GM06990 (cell line): ENCODE data around the gene ENOPH1.
"Not testable (repeated sequence)": the region's sequence is repeated elsewhere in the genome, so short reads cannot be mapped to it uniquely, and the experiment has no call there.

ENCODE experiments used
- DNase-seq: peaks from one replicate; pipeline ENCODE4 v3.0.0-alpha.2; 2011; ENCODE audit not compliant: insufficient read length; ENCODE audit errors: extremely low read depth
- H3K27me3 ChIP-seq: replicated peaks from 2 replicates; pipeline ENCODE4 v1.6.0; 2011; ENCODE audit warnings: low read length; ENCODE audit not compliant: control insufficient read depth, insufficient read depth
- H3K36me3 ChIP-seq: 2 replicates; pipeline ENCODE4 v1.5.1; 2011; ENCODE audit warnings: low read length; ENCODE audit not compliant: control insufficient read depth, insufficient read depth
- H3K4me3 ChIP-seq: replicated peaks from 2 replicates; pipeline ENCODE4 v1.5.1; 2011; ENCODE audit warnings: low read depth, mild to moderate bottlenecking, control low read depth, low read length
- TF ChIP-seq, protein P1 (sequence below): IDR thresholded peaks from 2 replicates; pipeline ENCODE4 v1.5.1; 2011; ENCODE audit warnings: low read length, control low read depth, mild to moderate bottlenecking, inconsistent platforms; ENCODE audit not compliant: insufficient read depth, poor library complexity, severe bottlenecking

Gene ENOPH1

DNA sequence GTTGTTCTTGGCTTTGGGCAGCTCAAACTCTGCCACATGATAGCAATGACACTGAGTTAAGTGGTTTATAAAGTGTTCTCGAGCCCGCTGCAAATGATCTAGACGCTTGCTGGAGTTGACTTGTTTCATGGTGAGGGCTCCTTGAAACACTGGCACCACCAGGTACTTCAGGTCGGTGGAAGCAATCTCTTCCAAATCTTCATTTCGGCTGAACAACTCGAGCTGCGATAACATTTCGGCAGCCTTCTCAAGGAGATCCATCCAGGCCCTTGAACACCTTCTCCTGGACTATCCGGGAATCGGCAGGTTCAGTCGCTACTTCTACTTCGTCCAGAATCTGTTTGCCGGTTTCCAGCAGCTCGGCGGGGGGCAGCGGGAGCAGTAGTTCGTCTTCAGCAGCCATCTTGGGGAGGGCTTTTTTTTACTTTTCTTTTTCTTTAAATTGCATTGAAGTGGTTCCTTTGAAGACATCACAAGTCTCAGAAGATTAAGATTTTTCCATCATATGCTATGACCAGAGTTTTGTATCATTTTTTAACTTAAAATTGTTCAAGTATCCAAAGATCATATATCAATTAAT is 28.1 kb upstream of the ENOPH1 start:
- no peak for DNase-seq
- TF ChIP-seq, protein P1, sequence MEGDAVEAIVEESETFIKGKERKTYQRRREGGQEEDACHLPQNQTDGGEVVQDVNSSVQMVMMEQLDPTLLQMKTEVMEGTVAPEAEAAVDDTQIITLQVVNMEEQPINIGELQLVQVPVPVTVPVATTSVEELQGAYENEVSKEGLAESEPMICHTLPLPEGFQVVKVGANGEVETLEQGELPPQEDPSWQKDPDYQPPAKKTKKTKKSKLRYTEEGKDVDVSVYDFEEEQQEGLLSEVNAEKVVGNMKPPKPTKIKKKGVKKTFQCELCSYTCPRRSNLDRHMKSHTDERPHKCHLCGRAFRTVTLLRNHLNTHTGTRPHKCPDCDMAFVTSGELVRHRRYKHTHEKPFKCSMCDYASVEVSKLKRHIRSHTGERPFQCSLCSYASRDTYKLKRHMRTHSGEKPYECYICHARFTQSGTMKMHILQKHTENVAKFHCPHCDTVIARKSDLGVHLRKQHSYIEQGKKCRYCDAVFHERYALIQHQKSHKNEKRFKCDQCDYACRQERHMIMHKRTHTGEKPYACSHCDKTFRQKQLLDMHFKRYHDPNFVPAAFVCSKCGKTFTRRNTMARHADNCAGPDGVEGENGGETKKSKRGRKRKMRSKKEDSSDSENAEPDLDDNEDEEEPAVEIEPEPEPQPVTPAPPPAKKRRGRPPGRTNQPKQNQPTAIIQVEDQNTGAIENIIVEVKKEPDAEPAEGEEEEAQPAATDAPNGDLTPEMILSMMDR = no peak
- no peaks in the 10 kb centered on the region for H3K36me3 ChIP-seq
- H3K4me3 ChIP-seq = no peak overlapping the region
- no peaks in the 10 kb centered on the region for H3K27me3 ChIP-seq

DNA sequence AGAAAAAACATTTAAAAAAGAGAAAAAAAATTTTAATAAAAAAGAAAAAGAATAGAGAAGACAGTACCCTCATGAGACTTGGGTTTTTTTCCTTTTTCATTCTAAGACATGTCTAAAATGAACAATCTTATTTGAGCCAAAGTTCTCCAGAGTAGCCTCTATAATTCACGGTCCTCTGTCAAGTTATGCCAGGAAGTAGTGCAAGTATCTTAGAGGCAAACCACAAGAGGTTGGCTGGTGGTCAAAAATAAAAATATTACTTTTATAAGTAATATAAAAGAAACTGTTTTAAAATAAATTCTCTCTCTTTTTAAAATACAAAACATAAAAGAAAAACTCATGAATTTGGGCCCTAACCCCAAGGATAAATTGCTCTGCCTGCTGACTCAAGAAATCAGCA is 26.7 kb upstream of the ENOPH1 start:
- DNase-seq = no peak
- H3K27me3 ChIP-seq = no peaks in the 10 kb centered on the region
- H3K4me3 ChIP-seq = no peak overlapping the region
- no peaks in the 10 kb centered on the region for H3K36me3 ChIP-seq
- TF ChIP-seq, protein P1 = no peak

DNA sequence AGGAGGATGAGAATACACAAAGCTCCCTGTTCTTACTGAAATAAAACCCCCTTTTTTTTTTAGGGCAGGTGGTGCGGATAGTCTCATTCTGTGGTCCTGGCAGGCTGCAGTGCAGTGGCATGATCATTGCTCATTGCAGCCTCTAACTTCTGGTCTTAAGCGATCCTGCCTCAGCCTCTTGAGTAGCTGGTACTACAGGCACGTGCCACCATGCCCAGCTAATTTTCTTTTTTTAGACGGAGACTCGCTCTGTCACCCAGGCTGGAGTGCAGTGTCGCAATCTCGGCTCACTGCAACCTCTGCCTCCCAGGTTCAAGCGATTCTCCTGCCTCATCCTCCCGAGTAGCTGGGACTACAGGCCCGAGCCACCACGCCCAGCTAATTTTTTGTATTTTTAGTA is 15.3 kb upstream of the ENOPH1 start:
- H3K27me3 ChIP-seq, H3K4me3 ChIP-seq, H3K36me3 ChIP-seq, DNase-seq: not testable (repeated sequence)

DNA sequence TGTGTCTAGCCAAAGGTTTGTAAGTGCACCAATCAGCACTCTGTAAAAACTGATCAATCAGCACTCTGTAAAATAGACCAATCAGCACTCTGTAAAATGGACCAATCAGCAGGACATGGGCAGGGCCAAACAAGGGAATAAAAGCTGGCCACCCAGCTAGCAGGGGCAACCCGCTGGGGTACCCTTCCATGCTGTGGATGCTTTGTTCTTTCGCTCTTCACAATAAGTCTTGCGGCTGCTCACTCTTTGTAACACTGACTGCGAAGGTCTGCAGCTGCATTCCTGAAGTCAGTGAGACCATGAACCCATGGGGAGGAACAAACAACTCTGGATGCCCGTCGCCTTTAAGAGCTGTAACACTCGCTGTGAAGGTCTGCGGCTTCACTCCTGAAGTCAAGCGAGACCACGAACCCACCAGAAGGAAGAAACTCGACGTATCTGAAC is 14.4 kb upstream of the ENOPH1 start:
- TF ChIP-seq, protein P1 = no peak
- no peak overlapping the region for H3K4me3 ChIP-seq

DNA sequence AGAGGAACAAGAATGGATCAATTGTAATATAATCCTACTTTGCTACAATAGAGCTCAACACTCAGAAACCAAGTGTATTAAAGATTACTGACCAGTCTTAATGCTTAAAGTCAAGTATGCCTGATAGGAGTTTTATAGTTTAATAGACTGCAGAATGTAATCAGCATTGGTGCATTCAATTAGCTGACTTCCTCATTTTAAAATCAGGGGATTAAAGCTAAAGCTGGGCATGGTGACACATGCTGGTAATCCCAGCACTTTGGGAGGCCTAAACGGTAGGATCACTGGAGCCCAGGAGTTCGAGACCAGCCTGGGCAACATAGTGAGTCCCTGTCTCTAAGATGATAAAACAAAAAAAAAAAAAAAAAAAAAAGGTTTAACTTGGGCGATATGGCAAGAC is 10.9 kb upstream of the ENOPH1 start:
- peaks cover 4% of the 10 kb centered on the region for H3K36me3 ChIP-seq
- DNase-seq = no peak
- H3K4me3 ChIP-seq = no peak overlapping the region
- TF ChIP-seq, protein P1 = no peak
- H3K27me3 ChIP-seq = no peaks in the 10 kb centered on the region

More for the DNA sequence above, 14.4 kb upstream of the ENOPH1 start:
- Histone ChIP-seq H3K36me3 (no peaks in the 10 kb centered on the region), H3K27me3 (no peaks in the 10 kb centered on the region)
- DNase-seq = no peak

DNA sequence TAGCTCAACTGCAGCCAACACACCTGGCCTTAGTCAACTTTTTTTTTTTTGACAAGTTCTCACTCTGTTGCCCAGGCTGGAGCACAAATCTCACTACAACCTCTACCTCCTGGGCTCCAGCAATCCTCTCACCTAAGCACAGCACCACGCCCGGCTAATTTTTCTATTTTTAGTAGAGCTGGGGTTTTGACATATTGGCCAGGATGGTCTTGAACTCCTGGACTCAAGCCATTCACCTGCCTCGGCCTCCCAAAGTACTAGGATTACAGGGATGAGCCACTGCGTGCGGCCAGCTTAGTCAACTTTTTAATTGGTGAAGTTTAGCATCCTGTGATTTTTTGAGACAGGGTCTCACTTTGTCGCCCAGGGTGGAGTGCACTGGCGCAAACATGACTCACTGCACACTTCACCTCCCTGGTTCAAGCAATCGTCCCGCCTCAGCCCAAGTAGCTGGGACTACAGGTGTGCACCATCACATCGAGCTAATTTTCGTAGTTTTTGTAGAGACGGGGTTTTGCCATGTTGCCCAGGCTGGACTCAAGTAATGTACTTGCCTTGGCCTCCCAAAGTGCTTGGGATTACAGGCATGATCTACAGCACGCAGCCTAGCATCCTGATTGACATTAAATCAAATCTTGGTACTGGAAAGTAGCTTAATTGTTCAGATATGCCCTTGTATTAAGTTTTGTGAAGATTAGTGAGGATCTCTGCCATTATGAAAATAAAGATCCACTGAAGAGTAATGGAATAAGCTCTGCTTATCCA is 8.4 kb upstream of the ENOPH1 start:
- no peaks in the 10 kb centered on the region for H3K27me3 ChIP-seq
- TF ChIP-seq, protein P1 = no peak
- H3K36me3 ChIP-seq = peaks cover 6% of the 10 kb centered on the region
- no peak overlapping the region for H3K4me3 ChIP-seq
- peak; percentile 43 for DNase-seq
